Thymus (tissue), 11 donors: Measurements from ENCODE around the gene CLSTN1. TPM values are rescaled to one million over a fixed set of nuclear protein-coding genes. Genes with fewer than 3 reads are reported as not detected.

Source experiments
- DNase-seq, 9 donors: peaks; one replicate each; pipeline ENCODE4 v3.0.0-alpha.2; 2013; ENCODE audit warnings: low spot score in 9 of 9, low read depth in 6 of 9, missing footprints in 1 of 9
- H3K27ac ChIP-seq, 2 donors: one replicate each; pipeline ENCODE4 v1.5.1; 2013; ENCODE audit warnings: control low read depth in 1 of 2, low read depth in 1 of 2, low read length in 1 of 2, mild to moderate bottlenecking in 1 of 2, moderate library complexity in 1 of 2
- H3K27me3 ChIP-seq, 2 donors: one replicate each; pipeline ENCODE4 v1.5.1; 2013; ENCODE audit warnings: low read length in 1 of 2; ENCODE audit not compliant: control insufficient read depth in 2 of 2, insufficient read depth in 1 of 2
- H3K36me3 ChIP-seq, 2 donors: one replicate each; pipeline ENCODE4 v1.5.1; 2013; ENCODE audit warnings: low read length in 1 of 2, mild to moderate bottlenecking in 1 of 2, moderate library complexity in 1 of 2; ENCODE audit not compliant: control insufficient read depth in 2 of 2, insufficient read depth in 2 of 2
- H3K4me1 ChIP-seq, 2 donors: one replicate each; pipeline ENCODE4 v1.5.1; 2013; ENCODE audit warnings: low read length in 2 of 2; ENCODE audit not compliant: control insufficient read depth in 2 of 2, insufficient read depth in 2 of 2
- H3K4me3 ChIP-seq, 2 donors: one replicate each; pipeline ENCODE4 v1.5.1; 2013; ENCODE audit warnings: low read length in 2 of 2, control low read depth in 1 of 2, mild to moderate bottlenecking in 1 of 2
- H3K9me3 ChIP-seq, 2 donors: one replicate each; pipeline ENCODE4 v1.5.1; 2013; ENCODE audit warnings: low read length in 1 of 2, mild to moderate bottlenecking in 1 of 2; ENCODE audit not compliant: control insufficient read depth in 2 of 2, insufficient read depth in 1 of 2
- WGBS: extraction: QIAGEN DNeasy Blood & Tissue Kit; methylation state at CpG from one replicate; pipeline ENCODE4 v1.1.7; 2013; 5-methylcytosine and 5-hydroxymethylcytosine counted together
- polyA plus RNA-seq: library from polyadenylated mRNA; stranded (reverse); fragments of 200-250 nt; gene quantifications from one replicate; pipeline ENCODE4 v1.2.3, GENCODE V29; 2013
- total RNA-seq: library from RNA; stranded (reverse); fragments of 120-200 nt; gene quantifications from one replicate; pipeline ENCODE4 v1.2.4, GENCODE V29; 2013
- donor health status: healthy.

Gene CLSTN1
- total and polyA plus RNA-seq, 2 donors: 27.0 to 63.1 TPM

- whole genome bisulfite sequencing: 93% methylated on average over 8 of the region's 8 CpGs
- no peaks in the 10 kb centered on the region for H3K27me3 ChIP-seq
- no peak overlapping the region for H3K27ac ChIP-seq
- no peak for DNase-seq
- H3K4me1 ChIP-seq: peaks cover 0 to 12% of the 10 kb centered on the region in 2 donors
- no peak overlapping the region for H3K4me3 ChIP-seq
- H3K9me3 ChIP-seq: peaks cover 1 to 11% of the 10 kb centered on the region in 2 donors
- H3K36me3 ChIP-seq: peaks cover 3 to 7% of the 10 kb centered on the region in 2 donors
Observed at GRCh38 chr1:9705337-9706093, 118.2 kb downstream of the CLSTN1 start.

DNA sequence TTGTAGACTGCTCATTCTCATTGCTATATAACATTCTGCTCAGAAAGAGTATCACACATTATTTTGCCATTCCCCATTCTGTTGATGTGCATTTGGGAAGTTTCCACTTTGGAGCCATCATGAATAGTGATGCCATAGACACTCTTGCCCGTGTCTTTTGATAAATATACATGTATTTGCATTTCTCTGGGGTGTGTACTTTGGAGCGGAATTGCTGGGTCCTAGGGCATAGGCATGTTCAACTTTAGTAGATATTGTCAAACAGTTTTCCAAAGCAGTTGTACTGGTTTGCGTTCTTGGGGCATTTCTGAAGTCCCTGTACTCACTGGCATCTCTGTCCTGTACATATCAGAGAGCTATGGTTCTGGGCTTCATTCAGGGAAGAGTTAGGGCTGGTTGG is 120.1 kb downstream of the CLSTN1 start:
- no peak for DNase-seq
- Histone ChIP-seq H3K4me3 (no peak overlapping the region), H3K27ac (no peak overlapping the region), H3K4me1 (peaks cover 0 to 12% of the 10 kb centered on the region in 2 donors), H3K9me3 (peaks cover 1 to 11% of the 10 kb centered on the region in 2 donors), H3K36me3 (peaks cover 3 to 11% of the 10 kb centered on the region in 2 donors), H3K27me3 (no peaks in the 10 kb centered on the region)
- WGBS: 98% methylated on average over 3 of the region's 3 CpGs

DNA sequence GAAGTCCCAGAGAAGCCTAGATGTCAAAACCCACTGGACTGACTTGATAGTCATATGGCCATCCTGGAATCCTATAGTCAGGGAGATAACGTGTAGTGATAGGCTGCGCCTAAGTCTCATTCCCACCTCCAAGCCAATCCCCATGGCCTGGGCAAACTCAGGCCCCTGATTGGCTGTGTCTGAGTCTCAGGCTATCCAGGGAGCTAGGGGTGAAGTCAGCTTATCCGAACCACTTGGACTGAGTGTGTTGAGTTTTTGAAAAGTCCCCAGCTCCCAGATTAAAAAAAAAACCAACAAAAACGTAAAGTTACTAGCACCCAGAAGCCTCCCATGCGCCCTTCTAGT is 120.6 kb downstream of the CLSTN1 start:
- Histone ChIP-seq H3K27ac (no peak overlapping the region), H3K9me3 (peaks cover 1 to 11% of the 10 kb centered on the region in 2 donors), H3K27me3 (no peaks in the 10 kb centered on the region), H3K4me1 (peaks cover 0 to 12% of the 10 kb centered on the region in 2 donors), H3K36me3 (peaks cover 3 to 11% of the 10 kb centered on the region in 2 donors), H3K4me3 (no peak overlapping the region)
- 96% methylated on average over 5 of the region's 5 CpGs for WGBS
- DNase-seq: no peak

GRCh38 chr1:9701665-9702064 is 122.1 kb downstream of the CLSTN1 start:
- Histone ChIP-seq H3K27ac (no peak overlapping the region), H3K36me3 (peaks cover 3 to 11% of the 10 kb centered on the region in 2 donors), H3K27me3 (no peaks in the 10 kb centered on the region), H3K9me3 (peaks cover 1 to 11% of the 10 kb centered on the region in 2 donors), H3K4me1 (peaks cover 0 to 12% of the 10 kb centered on the region in 2 donors), H3K4me3 (no peak overlapping the region)
- WGBS: 95% methylated on average over 4 of the region's 4 CpGs
- DNase-seq: no peak

DNA sequence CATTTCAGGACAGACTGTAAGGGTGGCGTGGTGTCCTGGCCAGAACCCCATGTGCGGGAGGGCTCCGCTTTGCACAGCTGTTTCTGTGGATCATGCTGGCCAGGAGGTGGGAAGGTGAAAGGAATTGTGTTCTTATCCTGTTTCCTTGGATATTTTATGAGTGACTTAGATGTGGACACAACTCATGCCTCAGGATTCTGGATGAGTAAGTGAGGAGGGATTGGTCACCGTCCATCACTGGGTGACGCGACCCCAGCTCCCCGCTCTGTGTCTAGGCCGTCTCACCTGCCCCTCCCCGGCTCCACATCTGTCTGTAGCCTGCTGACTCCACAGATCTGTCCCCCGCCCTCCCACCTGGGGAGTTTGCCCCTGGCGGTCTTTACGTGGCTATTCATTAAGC is 123.4 kb downstream of the CLSTN1 start:
- Histone ChIP-seq H3K27ac (no peak overlapping the region), H3K27me3 (no peaks in the 10 kb centered on the region), H3K36me3 (peaks cover 3 to 12% of the 10 kb centered on the region in 2 donors), H3K4me1 (peaks cover 0 to 12% of the 10 kb centered on the region in 2 donors), H3K9me3 (peaks cover 1 to 11% of the 10 kb centered on the region in 2 donors), H3K4me3 (no peak overlapping the region)
- DNase-seq: no peak
- 95% methylated on average over 12 of the region's 12 CpGs for WGBS

- H3K27me3 ChIP-seq: no peaks in the 10 kb centered on the region
- H3K4me3 ChIP-seq: no peak overlapping the region
- no peak for DNase-seq
- no peak overlapping the region for H3K27ac ChIP-seq
- 97% methylated on average over 7 of the region's 7 CpGs for WGBS
- H3K36me3 ChIP-seq: peaks cover 3 to 18% of the 10 kb centered on the region in 2 donors
- peaks cover 1 to 7% of the 10 kb centered on the region in 2 donors for H3K9me3 ChIP-seq
- H3K4me1 ChIP-seq: peaks cover 0 to 6% of the 10 kb centered on the region in 2 donors
Observed at GRCh38 chr1:9699361-9699760, 124.4 kb downstream of the CLSTN1 start.

GRCh38 chr1:9696793-9697192 is 127.0 kb downstream of the CLSTN1 start:
- peaks cover 0 to 13% of the 10 kb centered on the region in 2 donors for H3K4me1 ChIP-seq
- peaks cover 5 to 26% of the 10 kb centered on the region in 2 donors for H3K36me3 ChIP-seq
- 100% methylated on average over 2 of the region's 2 CpGs for WGBS
- H3K9me3 ChIP-seq: no peaks in the 10 kb centered on the region
- H3K27me3 ChIP-seq: no peaks in the 10 kb centered on the region
- H3K27ac ChIP-seq: no peak overlapping the region
- no peak overlapping the region for H3K4me3 ChIP-seq
- DNase-seq: no peak

DNA sequence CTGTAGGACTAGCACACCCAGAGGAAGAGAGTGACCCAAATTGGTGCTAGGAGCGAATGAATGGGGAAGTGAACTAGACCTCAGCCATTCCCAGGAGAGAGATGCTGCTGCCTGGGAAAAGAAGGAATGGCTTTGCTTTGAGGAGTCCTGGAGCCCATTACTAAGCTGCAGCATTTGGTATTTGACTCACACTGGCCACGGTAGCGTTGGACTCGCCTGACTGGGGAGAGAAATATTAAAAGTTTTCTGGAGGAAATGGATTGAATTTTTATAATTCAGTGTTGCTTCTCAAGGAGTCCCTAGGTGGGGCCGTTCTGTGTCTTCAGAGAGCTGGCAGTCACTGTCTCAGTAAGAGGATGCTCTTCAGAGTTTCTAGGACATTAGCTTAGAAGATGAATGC is 132.1 kb downstream of the CLSTN1 start:
- H3K9me3 ChIP-seq: no peaks in the 10 kb centered on the region
- 96% methylated on average over 5 of the region's 5 CpGs for WGBS
- peaks cover 2 to 22% of the 10 kb centered on the region in 2 donors for H3K36me3 ChIP-seq
- H3K27me3 ChIP-seq: peaks cover 0 to 17% of the 10 kb centered on the region in 2 donors
- no peak overlapping the region for H3K4me3 ChIP-seq
- H3K27ac ChIP-seq: no peak overlapping the region
- peaks cover 31 to 58% of the 10 kb centered on the region in 2 donors for H3K4me1 ChIP-seq
- no peak for DNase-seq

DNA sequence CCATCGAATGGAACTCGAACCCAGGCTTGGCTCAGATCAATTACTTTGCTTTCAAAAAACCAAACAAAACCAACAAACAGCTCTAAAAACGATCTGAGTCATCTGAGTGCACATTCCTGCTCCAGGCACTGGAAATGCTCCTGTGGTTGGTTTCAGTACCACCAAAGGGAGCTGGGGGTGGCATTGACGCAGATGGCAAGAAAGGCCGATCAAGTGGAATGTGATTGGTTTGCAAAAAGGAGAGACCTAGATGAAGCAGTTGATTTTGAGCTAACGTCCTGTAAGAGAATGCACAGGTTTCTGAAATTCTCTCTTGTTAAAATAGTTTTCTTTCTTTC is 132.7 kb downstream of the CLSTN1 start:
- peak overlapping the region in 1 of 2 donors; percentile 2 for H3K27ac ChIP-seq
- H3K27me3 ChIP-seq: peaks cover 0 to 17% of the 10 kb centered on the region in 2 donors
- no peak overlapping the region for H3K4me3 ChIP-seq
- H3K4me1 ChIP-seq: peaks cover 31 to 59% of the 10 kb centered on the region in 2 donors
- no peak for DNase-seq
- peaks cover 2 to 22% of the 10 kb centered on the region in 2 donors for H3K36me3 ChIP-seq
- 79% methylated on average over 6 of the region's 6 CpGs for WGBS
- H3K9me3 ChIP-seq: no peaks in the 10 kb centered on the region
